Neuronal stem cell (in vitro differentiated cells): Measurements from ENCODE around the gene DDX23.
"Not testable (repeated sequence)": the region's sequence is repeated elsewhere in the genome, so short reads cannot be mapped to it uniquely, and the experiment has no call there.

Experiments used
- DNase-seq: peaks from one replicate; pipeline ENCODE4 v3.0.0-alpha.2; 2013; ENCODE audit warnings: low spot score
- H2AFZ ChIP-seq: one replicate; pipeline ENCODE4 v1.6.1; 2013; ENCODE audit warnings: mild to moderate bottlenecking, low read length, inconsistent platforms
- H2AK5ac ChIP-seq: 2 replicates; pipeline ENCODE4 v1.6.1; 2013; ENCODE audit warnings: low read depth, mild to moderate bottlenecking, inconsistent platforms, low read length, moderate library complexity, mixed read lengths
- H2BK120ac ChIP-seq: 2 replicates; pipeline ENCODE4 v1.6.1; 2013; ENCODE audit warnings: low read depth, mild to moderate bottlenecking, inconsistent platforms, low read length, moderate library complexity, mixed read lengths
- H2BK12ac ChIP-seq: one replicate; pipeline ENCODE4 v1.6.1; 2013; ENCODE audit warnings: low read length, inconsistent platforms
- H2BK15ac ChIP-seq: 2 replicates; pipeline ENCODE4 v1.6.1; 2013; ENCODE audit warnings: mild to moderate bottlenecking, low read length, inconsistent platforms, mixed read lengths
- H2BK5ac ChIP-seq: one replicate; pipeline ENCODE4 v1.6.1; 2013; ENCODE audit warnings: inconsistent platforms, mild to moderate bottlenecking, low read length, moderate library complexity
- H3K14ac ChIP-seq: one replicate; pipeline ENCODE4 v1.6.1; 2013; ENCODE audit warnings: low read length, inconsistent platforms
- H3K18ac ChIP-seq: 2 replicates; pipeline ENCODE4 v1.6.1; 2013; ENCODE audit warnings: low read length, inconsistent platforms
- H3K23ac ChIP-seq: 2 replicates; pipeline ENCODE4 v1.6.1; 2013; ENCODE audit warnings: low read depth, mild to moderate bottlenecking, mixed read lengths, low read length, inconsistent platforms; ENCODE audit not compliant: poor library complexity
- H3K27ac ChIP-seq: replicated peaks from 3 replicates; pipeline ENCODE4 v1.5.1; 2013; ENCODE audit warnings: low read length, inconsistent platforms
- H3K27me3 ChIP-seq, 3 experiments: 2 replicates each; pipeline ENCODE4 v1.6.1; 2013; ENCODE audit warnings: low read length in 3 of 3, mild to moderate bottlenecking in 2 of 3, inconsistent platforms in 1 of 3, low read depth in 1 of 3, mixed read lengths in 1 of 3, moderate library complexity in 1 of 3; ENCODE audit not compliant: control insufficient read depth in 3 of 3, insufficient read depth in 3 of 3
- H3K36me3 ChIP-seq, 2 donors: replicated peaks in 1 of 2; 2 replicates each; pipeline ENCODE4 v1.6.1; 2013; ENCODE audit warnings: low read length in 2 of 2; ENCODE audit not compliant: control insufficient read depth in 2 of 2, insufficient read depth in 2 of 2
- H3K4ac ChIP-seq: 2 replicates; pipeline ENCODE4 v1.6.1; 2013; ENCODE audit warnings: inconsistent platforms, mild to moderate bottlenecking, low read length, moderate library complexity
- H3K4me1 ChIP-seq, 2 donors: 1 replicate in 1 of 2; 2 replicates in 1 of 2; pipeline ENCODE4 v1.6.1; 2013; ENCODE audit warnings: low read length in 2 of 2, low read depth in 1 of 2; ENCODE audit not compliant: control insufficient read depth in 2 of 2, insufficient read depth in 1 of 2
- H3K4me2 ChIP-seq: one replicate; pipeline ENCODE4 v1.6.1; 2013; ENCODE audit warnings: mild to moderate bottlenecking, low read length, inconsistent platforms; ENCODE audit not compliant: insufficient read depth, poor library complexity, severe bottlenecking
- H3K4me3 ChIP-seq, 2 donors: 2 replicates each; pipeline ENCODE4 v1.5.1; 2013; ENCODE audit warnings: low read length in 2 of 2, mild to moderate bottlenecking in 2 of 2, inconsistent platforms in 1 of 2, moderate library complexity in 1 of 2
- H3K79me1 ChIP-seq: one replicate; pipeline ENCODE4 v1.6.1; 2013; ENCODE audit warnings: low read depth, mild to moderate bottlenecking, inconsistent platforms, low read length, moderate library complexity
- H3K9ac ChIP-seq: one replicate; pipeline ENCODE4 v1.6.1; 2013; ENCODE audit warnings: mild to moderate bottlenecking, low read depth, low read length, inconsistent platforms; ENCODE audit not compliant: poor library complexity
- H3K9me3 ChIP-seq, 2 donors: replicated peaks in 1 of 2; 2 replicates each; pipeline versions ENCODE3 to v1.6.1; 2013; ENCODE audit warnings: low read length in 2 of 2, mild to moderate bottlenecking in 2 of 2, inconsistent platforms in 1 of 2, low read depth in 1 of 2, mixed read lengths in 1 of 2, moderate library complexity in 1 of 2; ENCODE audit not compliant: control insufficient read depth in 2 of 2, insufficient read depth in 1 of 2
- H4K8ac ChIP-seq: one replicate; pipeline ENCODE4 v1.6.1; 2013; ENCODE audit warnings: low read depth, mild to moderate bottlenecking, inconsistent platforms, low read length, moderate library complexity
- H4K91ac ChIP-seq: one replicate; pipeline ENCODE4 v1.6.1; 2013; ENCODE audit warnings: low read length, low read depth, mild to moderate bottlenecking, inconsistent platforms; ENCODE audit not compliant: poor library complexity
- WGBS, 2 donors: extraction: QIAGEN DNeasy Blood & Tissue Kit; methylation state at CpG; one replicate each; pipeline ENCODE4 v1.1.7; 2013; ENCODE audit warnings: missing lambda C conversion rate in 2 of 2, mixed read lengths in 1 of 2; ENCODE audit not compliant: insufficient read length in 2 of 2, insufficient replicate concordance in 1 of 2; ENCODE audit errors: extremely low coverage in 2 of 2; 5-methylcytosine and 5-hydroxymethylcytosine counted together

DDX23 gene

DNA sequence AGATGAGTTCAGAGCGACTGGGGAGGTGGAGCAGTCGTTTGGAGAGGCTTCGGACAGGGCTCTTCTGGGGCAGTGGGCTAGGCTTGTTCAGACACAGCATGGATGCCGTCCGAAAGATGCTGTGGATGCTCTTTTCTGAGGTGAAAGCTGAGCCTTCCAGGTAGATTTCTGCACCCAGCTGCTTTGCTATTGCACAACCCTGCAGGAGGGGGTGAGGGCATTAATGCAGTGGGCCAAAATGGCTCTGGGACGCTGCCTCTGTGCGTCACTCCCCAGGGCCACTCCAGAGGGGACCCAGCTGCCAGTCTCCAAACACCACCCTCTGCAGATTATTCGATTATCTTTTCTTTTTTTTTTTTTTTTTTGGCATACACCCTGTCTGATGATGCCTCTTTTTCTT, 6.1 kb upstream of the DDX23 start:
- no CpG with 5 or more reads among the region's 8 CpGs for WGBS, 2 donors

DNA sequence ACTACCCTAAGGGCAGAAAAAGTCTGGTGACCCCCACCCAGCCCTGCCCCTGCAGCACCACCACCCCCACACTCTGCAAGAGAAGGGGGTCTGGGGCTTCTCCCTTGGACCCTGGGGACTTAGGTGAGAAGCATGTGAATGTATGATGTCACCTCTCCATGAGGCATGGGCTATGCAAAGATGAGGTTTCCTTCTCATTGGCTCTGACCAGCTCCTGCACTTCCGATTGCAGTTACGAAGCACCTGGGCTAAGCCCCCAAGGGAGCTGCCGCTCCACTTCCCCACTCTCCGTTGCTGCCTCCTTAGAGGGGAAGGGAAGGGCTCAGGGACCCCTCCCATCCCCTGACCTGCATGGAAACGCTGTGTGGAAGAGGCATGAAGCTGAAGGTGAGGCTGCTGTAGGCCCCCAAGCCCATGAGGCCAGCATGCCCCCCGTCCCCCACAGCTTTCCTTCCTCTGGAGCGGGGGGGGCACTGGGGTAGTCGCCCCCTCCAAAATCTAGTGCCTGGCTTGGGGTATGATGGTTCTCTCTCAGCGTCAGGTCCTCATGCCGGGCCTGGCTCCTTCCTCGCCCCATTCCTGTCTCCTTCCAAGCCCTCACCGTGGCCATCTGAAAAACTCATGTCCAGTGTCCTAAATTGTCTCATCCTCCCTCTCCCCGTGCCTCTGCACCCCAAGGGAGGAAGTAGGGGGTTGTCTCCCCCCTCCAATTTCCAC, 5.5 kb upstream of the DDX23 start:
- H3K4me1 ChIP-seq = peaks cover 4 to 9% of the 10 kb centered on the region in 2 donors
- H3K9ac ChIP-seq = no peak overlapping the region
- H3K4ac ChIP-seq = no peak overlapping the region
- no peak overlapping the region for H2AK5ac ChIP-seq
- no peaks in the 10 kb centered on the region for H3K9me3 ChIP-seq
- H3K18ac ChIP-seq = no peak overlapping the region
- H3K14ac ChIP-seq = no peak overlapping the region
- H2AFZ ChIP-seq = no peak overlapping the region
- H3K4me2 ChIP-seq = no peak overlapping the region
- no peak overlapping the region for H2BK15ac ChIP-seq
- H4K8ac ChIP-seq = no peak overlapping the region
- no peak overlapping the region for H2BK120ac ChIP-seq
- H3K27ac ChIP-seq = no peak overlapping the region
- no peak overlapping the region for H3K23ac ChIP-seq
- DNase-seq = no peak
- no CpG with 5 or more reads among the region's 13 CpGs for WGBS, 2 donors
- no peak overlapping the region for H2BK12ac ChIP-seq
- H2BK5ac ChIP-seq = no peak overlapping the region
- H3K27me3 ChIP-seq = no peaks in the 10 kb centered on the region
- no peak overlapping the region for H4K91ac ChIP-seq
- no peak overlapping the region for H3K4me3 ChIP-seq
- H3K36me3 ChIP-seq = peaks cover 11 to 27% of the 10 kb centered on the region in 2 donors
- no peaks in the 10 kb centered on the region for H3K79me1 ChIP-seq

More for the DNA sequence above, 6.1 kb upstream of the DDX23 start:
- Histone ChIP-seq H4K91ac (no peak overlapping the region), H2AFZ (no peak overlapping the region), H3K36me3 (peaks cover 11 to 27% of the 10 kb centered on the region in 2 donors), H3K9me3 (no peaks in the 10 kb centered on the region), H3K9ac (no peak overlapping the region), H3K18ac (no peak overlapping the region), H2BK12ac (no peak overlapping the region), H3K14ac (no peak overlapping the region), H3K4me2 (no peak overlapping the region), H2AK5ac (no peak overlapping the region), H3K4me1 (peaks cover 7 to 9% of the 10 kb centered on the region in 2 donors), H3K4ac (no peak overlapping the region), H2BK120ac (no peak overlapping the region), H3K4me3 (no peak overlapping the region), H2BK5ac (no peak overlapping the region), H2BK15ac (no peak overlapping the region), H3K27me3 (no peaks in the 10 kb centered on the region), H4K8ac (no peak overlapping the region), H3K27ac (no peak overlapping the region), H3K79me1 (no peaks in the 10 kb centered on the region), H3K23ac (no peak overlapping the region)
- DNase-seq = no peak

DNA sequence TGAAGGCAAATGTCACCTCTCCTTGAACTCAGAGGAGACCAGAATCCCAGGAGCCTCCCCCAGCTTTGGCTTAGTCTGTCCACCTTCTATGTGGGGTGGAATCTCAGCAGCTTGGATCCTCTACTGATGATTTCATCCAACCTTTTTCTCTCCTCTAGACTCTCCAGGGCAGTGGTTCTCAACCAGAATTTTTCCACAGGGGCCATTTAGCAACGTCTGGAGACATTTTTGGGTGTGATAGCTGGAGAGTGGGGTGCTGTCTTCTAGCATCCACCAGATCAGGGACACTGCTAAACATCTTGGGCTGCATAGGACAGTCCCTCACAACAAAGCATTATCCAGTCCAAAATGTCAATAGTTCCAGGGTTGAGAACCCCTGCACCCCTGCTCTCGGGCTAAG, 4.4 kb upstream of the DDX23 start:
- no CpG with 5 or more reads among the region's 2 CpGs for WGBS, 2 donors
- no peaks in the 10 kb centered on the region for H3K27me3 ChIP-seq
- H4K91ac ChIP-seq = no peak overlapping the region
- no peak overlapping the region for H3K14ac ChIP-seq
- H2BK12ac ChIP-seq = no peak overlapping the region
- H2BK120ac ChIP-seq = no peak overlapping the region
- H3K4ac ChIP-seq = no peak overlapping the region
- no peak overlapping the region for H3K27ac ChIP-seq
- DNase-seq = no peak
- peaks cover 8 to 20% of the 10 kb centered on the region in 2 donors for H3K36me3 ChIP-seq
- H3K9me3 ChIP-seq = no peaks in the 10 kb centered on the region
- peaks cover 4% of the 10 kb centered on the region for H3K79me1 ChIP-seq
- peaks cover 3 to 7% of the 10 kb centered on the region in 2 donors for H3K4me1 ChIP-seq
- H2AFZ ChIP-seq = no peak overlapping the region
- H3K4me2 ChIP-seq = no peak overlapping the region
- H2BK5ac ChIP-seq = no peak overlapping the region
- H3K18ac ChIP-seq = no peak overlapping the region
- no peak overlapping the region for H3K23ac ChIP-seq
- H4K8ac ChIP-seq = no peak overlapping the region
- no peak overlapping the region for H3K4me3 ChIP-seq
- no peak overlapping the region for H2BK15ac ChIP-seq
- no peak overlapping the region for H2AK5ac ChIP-seq
- H3K9ac ChIP-seq = no peak overlapping the region

DNA sequence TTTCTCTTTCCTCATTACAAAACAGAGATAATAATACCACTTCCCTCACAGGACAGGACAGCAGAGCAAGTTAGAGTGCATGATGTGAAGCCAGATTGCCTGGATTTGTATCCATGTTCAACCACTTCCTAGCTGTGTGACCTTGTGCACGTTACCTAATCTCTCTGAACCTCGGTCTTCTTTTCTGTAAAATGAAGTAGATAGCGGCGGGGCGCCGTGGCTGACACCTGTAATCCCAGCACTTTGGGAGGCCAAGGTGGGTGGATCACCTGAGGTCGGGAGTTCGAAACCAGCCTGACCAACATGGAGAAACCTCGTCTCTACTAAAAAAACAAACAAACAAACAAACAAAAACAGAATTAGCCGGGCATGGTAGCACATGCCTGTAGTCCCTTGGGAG, 3.0 kb upstream of the DDX23 start:
- H3K14ac ChIP-seq, H2BK5ac ChIP-seq, H3K4me3 ChIP-seq, H3K27ac ChIP-seq, H2AK5ac ChIP-seq, H3K4me2 ChIP-seq, H4K91ac ChIP-seq, H4K8ac ChIP-seq, H3K4ac ChIP-seq, H3K9me3 ChIP-seq, H2BK120ac ChIP-seq, DNase-seq, H2BK15ac ChIP-seq, H3K23ac ChIP-seq, H2AFZ ChIP-seq, H3K18ac ChIP-seq, H3K79me1 ChIP-seq, H2BK12ac ChIP-seq, H3K9ac ChIP-seq, H3K27me3 ChIP-seq: not testable (repeated sequence)
- WGBS, 2 donors = no CpG with 5 or more reads among the region's 10 CpGs
- H3K4me1 ChIP-seq = peaks cover 6 to 13% of the 10 kb centered on the region in 2 donors
- peaks cover 0 to 21% of the 10 kb centered on the region in 2 donors for H3K36me3 ChIP-seq
